ENCODE results near the gene EDNRA.

EDNRA gene

GRCh38 chr4:147516133-147516532, 35.2 kb downstream of the EDNRA start:
- no peak for DNase-seq (ENCODE audit: extremely low spot score)
- POLR2A ChIA-PET, result no interaction called here
- TF ChIP-seq, protein P1, sequence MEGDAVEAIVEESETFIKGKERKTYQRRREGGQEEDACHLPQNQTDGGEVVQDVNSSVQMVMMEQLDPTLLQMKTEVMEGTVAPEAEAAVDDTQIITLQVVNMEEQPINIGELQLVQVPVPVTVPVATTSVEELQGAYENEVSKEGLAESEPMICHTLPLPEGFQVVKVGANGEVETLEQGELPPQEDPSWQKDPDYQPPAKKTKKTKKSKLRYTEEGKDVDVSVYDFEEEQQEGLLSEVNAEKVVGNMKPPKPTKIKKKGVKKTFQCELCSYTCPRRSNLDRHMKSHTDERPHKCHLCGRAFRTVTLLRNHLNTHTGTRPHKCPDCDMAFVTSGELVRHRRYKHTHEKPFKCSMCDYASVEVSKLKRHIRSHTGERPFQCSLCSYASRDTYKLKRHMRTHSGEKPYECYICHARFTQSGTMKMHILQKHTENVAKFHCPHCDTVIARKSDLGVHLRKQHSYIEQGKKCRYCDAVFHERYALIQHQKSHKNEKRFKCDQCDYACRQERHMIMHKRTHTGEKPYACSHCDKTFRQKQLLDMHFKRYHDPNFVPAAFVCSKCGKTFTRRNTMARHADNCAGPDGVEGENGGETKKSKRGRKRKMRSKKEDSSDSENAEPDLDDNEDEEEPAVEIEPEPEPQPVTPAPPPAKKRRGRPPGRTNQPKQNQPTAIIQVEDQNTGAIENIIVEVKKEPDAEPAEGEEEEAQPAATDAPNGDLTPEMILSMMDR (IDR thresholded peaks at IDR 0.05; ENCODE audit: control extremely low read depth, extremely low read depth, low read depth, missing control alignments), result no peak
- CTCF ChIA-PET, result interaction anchor here (1.5 to 6.0 kb wide), 5 partner anchors 9 to 350 kb away, joined by 3 to 91 read pairs (median 7); no protein-coding TSS in a partner anchor

- no peak for DNase-seq (ENCODE audit: extremely low spot score)
- ChIA-PET CTCF (interaction anchor here (0.7 to 6.0 kb wide), 38 partner anchors 8 to 437 kb away, joined by 3 to 91 read pairs (median 5); no protein-coding TSS in a partner anchor), POLR2A (no interaction called here)
- TF ChIP-seq, protein P1 (IDR thresholded peaks at IDR 0.05; ENCODE audit: control extremely low read depth, extremely low read depth, low read depth, missing control alignments), result no peak
Observed at GRCh38 chr4:147518086-147518485, 37.2 kb downstream of the EDNRA start.

DNA sequence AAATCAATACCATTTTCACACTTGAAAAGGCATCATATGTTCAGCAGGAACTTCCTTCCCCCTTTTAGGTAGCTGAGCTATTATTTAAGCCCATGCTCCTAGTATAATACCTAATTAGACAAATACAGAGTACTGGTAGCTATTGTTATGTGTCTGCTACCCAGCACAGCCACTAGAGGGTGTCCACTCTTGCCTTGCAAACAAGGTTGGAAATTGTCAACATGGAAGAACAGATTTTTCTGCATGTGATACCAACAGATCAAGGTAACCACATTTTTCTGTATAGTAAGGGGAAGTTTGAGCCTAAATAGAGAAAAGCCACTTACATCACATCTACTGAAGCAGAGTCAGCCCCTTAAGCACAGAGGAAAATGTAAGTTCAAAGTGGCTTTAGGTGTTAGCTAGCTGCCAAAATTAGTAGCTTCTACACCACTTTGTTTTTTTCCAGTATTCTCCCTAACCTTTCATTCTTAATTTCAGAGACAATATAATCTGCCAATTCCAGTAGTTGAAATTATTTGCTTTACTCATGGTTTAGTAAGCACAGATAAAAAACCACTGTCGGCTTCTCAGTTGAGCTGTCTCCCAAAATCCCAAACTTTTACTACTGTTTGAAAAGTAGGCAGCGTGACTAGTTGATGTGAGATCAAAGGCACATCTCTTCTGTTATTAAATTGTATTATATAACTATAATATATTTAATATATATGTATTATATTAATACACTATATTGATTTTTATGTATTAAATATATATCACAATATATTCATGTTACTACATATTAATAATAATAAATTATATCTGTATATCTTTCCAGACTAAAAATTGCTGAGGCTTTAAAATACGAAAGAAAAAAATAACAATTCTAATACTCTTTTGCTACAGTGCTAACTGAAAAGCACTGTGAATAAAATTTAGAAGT, 38.2 kb downstream of the EDNRA start:
- CTCF ChIA-PET, result interaction anchor here (0.7 to 6.0 kb wide), 39 partner anchors 9 to 436 kb away, joined by 3 to 91 read pairs (median 5); no protein-coding TSS in a partner anchor
- POLR2A ChIA-PET, result no interaction called here
- TF ChIP-seq, protein P1 (IDR thresholded peaks at IDR 0.05; ENCODE audit: control extremely low read depth, extremely low read depth, low read depth, missing control alignments), result peak; percentile 86
- peak; percentile 40 for DNase-seq (ENCODE audit: extremely low spot score)

DNA sequence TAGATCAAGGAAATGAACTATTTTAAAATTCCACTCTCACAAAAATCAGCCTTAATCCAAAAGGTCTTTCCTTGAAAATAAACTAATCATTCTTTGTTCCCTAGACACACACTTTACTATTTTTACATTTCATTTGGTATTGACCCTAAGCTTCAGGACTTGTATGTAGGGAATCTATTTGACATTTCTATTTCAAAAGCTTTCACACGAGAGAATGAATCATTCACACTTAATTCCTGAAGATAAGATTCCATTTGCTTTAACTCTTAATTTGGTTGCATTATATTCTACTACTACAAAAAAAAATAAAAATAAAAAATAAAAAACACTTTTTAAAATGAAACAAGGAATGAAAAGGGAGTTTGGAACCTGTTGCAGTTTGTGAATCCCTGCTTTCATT, 43.7 kb downstream of the EDNRA start:
- no peak for DNase-seq (ENCODE audit: extremely low spot score)
- TF ChIP-seq, protein P1 (IDR thresholded peaks at IDR 0.05; ENCODE audit: control extremely low read depth, extremely low read depth, low read depth, missing control alignments), result no peak
- ChIA-PET POLR2A (no interaction called here), CTCF (interaction anchor here (1.1 to 1.8 kb wide), 3 partner anchors 9 to 343 kb away, joined by 5 to 7 read pairs (median 6); no protein-coding TSS in a partner anchor)

- TF ChIP-seq, protein P1 (IDR thresholded peaks at IDR 0.05; ENCODE audit: control extremely low read depth, extremely low read depth, low read depth, missing control alignments), result no peak
- ChIA-PET CTCF (interaction anchor here (1.0 to 3.8 kb wide), 6 partner anchors 7 to 341 kb away, joined by 3 to 19 read pairs (median 6); no protein-coding TSS in a partner anchor), POLR2A (no interaction called here)
- DNase-seq (ENCODE audit: extremely low spot score), result no peak
Observed at GRCh38 chr4:147525494-147526271, 44.8 kb downstream of the EDNRA start.

- ChIA-PET POLR2A (no interaction called here), CTCF (interaction anchor here (0.7 to 3.8 kb wide), 5 partner anchors 7 to 341 kb away, joined by 3 to 19 read pairs (median 5); no protein-coding TSS in a partner anchor)
- TF ChIP-seq, protein P1 (IDR thresholded peaks at IDR 0.05; ENCODE audit: control extremely low read depth, extremely low read depth, low read depth, missing control alignments), result peak; percentile 15
- DNase-seq (ENCODE audit: extremely low spot score), result no peak
Observed at GRCh38 chr4:147526272-147526654, 45.4 kb downstream of the EDNRA start.

Data from GM10248 (cell line).